Smooth muscle cell of the coronary artery (primary cell): Measurements from ENCODE around the gene KCNQ5. TPM values are rescaled to one million over a fixed set of nuclear protein-coding genes. Genes with fewer than 3 reads are reported as not detected.

ENCODE experiments used
- total RNA-seq: library from RNA; depleted of rRNA; stranded (reverse); fragments of >200 nt; gene quantifications from 2 replicates; pipeline ENCODE4 v1.2.3, GENCODE V29; 2014; ENCODE audit warnings: low replicate concordance

The KCNQ5 gene
- total RNA-seq = 0.82 and 6.3 TPM in 2 replicates

GRCh38 chr6:72621291-72622093 is at the start of gene KCNQ5:
KCNQ5 (plus strand) TSS chr6:72622064.

GRCh38 chr6:73225396-73225795 is 603.5 kb downstream of the KCNQ5 start, which contains the start of gene KHDC1L:
KHDC1L (minus strand) TSS chr6:73225496; CDS start chr6:73225408, 88 bp downstream.

